LoVo (cell line): ENCODE measurements around the gene ALX4.

Experiments used
- DNase-seq: peaks from one replicate; pipeline ENCODE4 v3.0.0-alpha.2; 2016; ENCODE audit warnings: low spot score

ALX4 gene

DNA sequence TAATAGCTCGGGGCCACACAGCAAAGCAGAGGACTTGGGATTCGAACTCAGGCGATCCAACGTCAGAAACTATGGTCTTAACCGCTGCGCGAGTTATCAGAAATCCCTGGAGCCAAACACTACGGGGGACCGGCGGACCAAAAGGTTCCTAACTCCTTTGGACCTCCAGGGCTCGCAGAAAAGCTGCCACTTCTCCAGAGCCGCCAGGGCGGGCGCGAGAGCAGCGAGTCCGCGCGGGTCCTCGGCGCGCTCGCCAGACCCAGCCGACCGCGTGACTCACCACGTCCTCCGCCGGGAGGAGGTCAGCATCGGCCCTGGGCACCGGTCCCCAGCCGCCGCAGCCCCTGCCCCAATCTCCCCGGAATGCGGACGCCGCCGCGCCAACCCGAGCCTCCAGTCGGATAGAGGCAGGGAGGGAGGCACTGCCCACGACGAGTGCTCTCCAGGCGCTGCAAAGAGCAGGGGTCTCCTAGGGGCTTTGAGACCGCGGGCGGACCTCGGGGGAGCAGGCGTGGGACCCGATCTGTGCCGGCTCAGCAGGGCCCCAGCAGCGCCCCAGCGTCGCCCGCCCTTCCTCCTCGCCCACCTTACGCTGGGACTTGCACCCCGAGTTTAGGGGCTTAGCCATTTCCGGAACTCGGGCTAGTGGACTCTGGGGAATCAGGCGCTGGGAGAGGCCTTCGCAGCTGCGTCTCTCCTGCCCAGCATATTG is 6.2 kb upstream of the ALX4 start:
- DNase-seq: no peak

DNA sequence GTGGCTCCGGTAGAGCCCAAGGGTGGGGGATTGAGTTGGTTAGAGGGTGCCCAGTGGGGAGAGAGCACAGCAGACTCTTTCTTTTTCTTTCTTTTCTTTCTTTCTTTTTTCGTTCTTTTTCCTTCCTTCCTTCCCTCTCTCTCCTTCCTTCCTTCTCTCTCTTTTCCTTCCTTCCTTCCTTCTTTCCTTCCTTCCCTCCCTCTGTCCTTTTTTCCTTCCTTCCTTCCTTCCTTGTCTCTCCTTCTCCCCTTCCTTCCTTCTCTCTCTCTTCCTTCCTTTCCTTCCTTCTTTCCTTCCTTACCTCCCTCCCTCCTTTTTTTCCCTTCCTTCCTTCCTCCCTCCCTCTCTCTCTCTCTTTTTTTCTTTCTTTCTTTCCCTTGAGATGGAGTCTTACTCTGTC is 4.8 kb upstream of the ALX4 start:
- no peak for DNase-seq

DNA sequence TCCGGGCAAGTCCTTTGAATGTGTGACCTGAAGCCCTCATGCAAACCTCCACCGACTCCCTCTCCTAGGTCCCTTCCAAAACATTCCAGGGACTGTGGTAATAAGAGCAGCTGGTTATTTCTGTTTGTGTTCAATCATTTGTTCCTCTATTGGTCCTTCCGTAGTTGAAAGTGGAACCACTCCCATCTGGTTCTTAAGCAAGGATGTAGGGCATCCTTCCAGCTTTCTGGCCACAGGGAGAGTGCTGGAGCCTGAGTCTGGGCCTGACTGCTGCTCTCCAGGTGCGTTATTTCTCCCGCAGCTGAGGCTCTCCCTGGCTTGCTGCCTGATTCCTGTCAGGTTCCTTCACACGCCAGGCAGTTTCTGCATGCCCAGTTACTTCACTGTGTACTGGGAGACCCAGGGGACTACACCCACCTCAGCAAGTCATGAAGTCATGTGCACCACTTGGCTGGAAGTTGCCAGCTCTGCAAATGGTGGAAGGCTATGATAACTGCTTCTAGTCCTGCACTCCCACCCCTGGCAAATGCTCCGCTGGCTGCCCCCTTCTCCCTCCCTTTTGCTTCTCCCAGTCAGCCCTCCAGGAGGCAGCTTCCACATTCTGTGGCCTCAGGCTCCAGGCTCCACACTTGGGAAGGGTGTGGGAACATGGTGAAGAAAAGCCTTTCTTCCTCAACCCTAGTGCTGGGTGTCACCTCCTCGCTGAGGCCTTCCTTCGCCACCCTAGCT is 4.0 kb upstream of the ALX4 start:
- no peak for DNase-seq

DNA sequence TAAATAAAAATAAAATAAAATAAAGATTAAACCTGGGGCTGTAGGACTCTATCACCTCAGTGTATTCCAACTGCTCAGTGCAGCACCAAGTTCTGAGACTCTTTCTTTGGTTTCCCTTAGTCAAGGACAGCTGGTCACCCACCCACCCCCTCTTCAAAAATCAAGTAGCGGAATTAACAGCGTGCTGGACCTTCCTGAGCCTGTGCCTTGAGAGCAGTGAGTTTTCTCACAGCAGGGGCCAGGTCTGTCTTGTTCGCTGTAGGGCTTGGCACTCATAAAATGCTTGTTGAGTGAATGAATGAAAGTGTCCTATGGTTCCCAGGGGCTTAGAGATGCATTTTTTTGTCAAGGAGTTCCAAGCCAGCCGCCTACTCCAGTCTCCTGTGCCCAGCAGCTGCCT is 2.9 kb upstream of the ALX4 start:
- no peak for DNase-seq

DNA sequence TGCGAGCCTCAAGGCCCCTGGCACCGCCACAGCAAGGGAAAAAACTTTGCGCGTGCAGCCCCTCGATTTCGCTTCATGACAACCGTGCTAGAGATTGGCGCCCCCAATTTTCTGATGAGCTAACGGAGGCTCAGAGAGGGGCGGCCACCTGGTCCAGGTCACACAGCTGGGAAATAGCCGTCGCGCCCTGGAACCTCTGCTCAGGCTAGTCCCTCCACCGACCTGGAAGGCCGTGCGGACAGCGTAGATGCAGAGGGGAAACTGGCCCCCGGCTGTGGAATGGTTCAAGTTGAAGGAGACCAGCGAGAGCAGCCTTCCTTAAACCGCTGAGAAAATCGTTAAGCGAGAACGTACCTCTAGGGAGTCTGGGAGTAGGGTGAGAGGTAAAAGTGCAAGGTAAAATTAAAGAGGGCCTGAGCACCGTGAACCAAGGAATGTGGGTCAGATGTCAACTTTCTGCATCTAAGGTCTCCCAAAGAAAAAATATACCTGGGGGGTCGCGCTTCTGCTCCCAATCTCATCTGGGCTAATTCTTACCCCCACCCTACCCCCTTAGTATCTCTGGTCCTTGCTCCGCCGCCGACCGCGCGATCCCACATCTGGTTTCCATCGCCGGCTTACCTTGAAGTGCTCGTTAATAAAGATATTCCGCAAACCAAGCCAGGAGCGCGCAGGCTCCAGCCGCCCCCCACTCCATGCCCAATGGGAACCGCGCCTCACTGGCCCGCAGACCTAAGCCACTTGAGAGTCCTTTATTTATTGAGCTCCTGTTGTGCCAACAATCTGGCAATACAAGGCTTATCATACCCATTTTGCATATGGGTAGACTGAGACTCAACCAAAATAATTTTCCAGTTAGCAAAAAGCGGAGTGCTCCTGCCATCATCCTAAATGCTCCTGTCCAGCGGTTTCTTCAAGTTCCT is 1.7 kb upstream of the ALX4 start:
- DNase-seq: no peak

DNA sequence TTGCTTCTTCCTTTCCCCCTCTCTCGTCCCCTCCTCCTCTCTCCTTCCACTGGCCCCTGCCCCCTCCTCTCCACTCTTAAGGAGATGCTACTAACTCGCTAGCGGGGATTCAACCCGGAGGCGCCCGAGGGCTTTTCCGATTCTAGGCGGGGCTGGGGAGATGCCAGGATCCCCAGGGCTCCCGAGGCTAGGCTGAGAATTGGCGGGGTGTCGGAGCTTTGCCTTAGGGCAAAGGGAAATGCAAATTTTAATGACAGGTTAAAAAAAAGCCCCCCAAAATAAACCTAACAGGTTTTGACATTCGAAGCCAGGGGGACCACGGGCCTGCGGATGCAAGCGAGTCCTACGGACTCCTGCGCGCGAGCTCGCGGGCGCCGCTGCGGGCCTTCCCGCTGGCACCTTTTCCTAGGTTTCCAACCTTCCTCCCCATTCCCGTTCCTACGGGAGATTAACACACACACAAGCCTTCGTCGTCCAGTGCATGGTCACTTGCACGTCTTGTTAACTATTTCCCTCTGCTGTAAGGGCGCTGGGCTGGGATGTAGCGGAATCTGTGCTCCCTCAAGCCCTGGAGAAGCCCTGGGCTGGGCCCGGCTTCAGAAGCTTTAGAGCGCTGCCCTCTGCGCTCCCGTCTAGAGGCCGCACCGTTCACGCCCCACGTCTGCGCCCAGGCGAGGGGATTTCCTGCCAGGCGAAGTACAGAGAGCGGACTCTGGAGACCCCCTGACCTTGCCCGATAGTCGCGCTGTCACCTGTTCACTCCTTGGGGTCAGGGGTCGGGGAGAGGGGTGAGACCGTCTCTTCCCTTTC is 729 bp upstream of the ALX4 start:
- DNase-seq: no peak

DNA sequence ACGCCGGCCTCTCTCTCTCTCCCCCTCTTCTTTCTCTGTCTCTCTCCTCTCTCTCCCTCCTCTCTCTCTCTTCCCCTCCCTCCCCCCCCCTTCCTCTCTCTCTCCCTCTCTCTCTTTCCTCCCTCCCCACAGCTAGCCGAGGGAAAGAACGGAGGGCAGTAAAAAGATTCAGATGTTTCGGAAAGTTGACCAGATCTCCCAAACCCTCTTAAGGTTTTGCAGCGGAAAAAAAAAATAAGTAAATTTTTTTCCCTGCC is 195 bp upstream of the ALX4 start:
- DNase-seq: no peak

DNA sequence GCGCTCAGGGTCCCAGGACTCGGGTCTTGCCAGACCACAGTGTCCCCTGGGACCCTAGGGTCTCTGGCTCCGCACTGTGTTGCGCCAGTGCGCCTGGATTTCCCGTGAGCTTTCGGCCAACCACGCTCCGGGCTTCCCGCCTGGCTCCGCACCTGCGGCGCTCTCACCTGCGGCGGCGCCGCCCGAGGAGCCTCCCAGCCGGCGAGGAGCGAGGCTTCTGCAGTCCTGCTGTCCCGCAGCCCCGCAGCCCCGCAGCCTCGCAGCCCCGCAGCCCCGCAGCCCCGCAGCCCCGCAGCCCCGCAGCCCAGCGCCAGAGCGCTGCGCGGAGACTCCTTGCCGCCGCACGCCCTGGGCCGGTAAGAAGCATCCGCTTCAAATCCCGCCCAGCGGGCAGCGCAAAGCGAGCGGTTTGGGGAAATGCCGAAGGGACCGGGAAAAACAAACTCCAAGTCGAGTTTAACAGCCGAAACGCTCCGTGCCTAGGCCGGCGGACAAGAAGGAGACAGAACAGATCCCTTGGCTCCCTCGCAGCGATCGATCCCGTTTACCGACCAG is 939 bp downstream of the ALX4 start:
- no peak for DNase-seq

DNA sequence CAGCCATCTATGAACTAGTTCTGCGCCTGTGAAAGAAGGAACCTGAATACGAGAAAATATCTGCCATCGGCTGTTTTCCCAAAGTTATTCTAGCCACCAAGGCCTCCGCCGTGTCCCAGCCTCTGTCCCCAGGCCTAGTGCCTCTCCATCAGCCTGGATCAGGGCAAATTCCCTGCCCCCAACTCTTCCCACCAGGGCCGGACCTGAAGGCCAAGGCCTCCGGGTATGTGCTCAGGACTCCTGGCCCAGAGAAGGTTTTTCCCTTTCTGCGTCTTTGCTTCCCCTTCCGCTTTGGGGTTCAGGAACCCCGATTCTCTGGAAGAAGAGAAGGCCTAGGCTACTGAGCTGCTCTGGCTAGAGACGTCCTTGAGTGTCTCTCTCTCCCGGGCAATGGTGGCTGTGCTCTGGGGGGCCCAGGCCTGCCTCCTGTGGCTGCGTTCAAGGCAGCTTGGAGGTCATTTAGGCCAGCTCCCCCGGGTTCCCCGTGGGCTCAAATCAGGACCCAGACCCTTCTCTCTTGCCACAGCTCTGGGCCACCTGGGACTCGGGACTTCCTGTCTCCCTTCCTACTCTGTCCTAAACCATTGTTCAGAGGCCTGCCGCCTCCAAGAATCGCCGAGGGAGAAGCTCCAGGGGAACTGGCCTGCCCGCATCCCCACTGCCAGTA is 1.6 kb downstream of the ALX4 start:
- DNase-seq: no peak

DNA sequence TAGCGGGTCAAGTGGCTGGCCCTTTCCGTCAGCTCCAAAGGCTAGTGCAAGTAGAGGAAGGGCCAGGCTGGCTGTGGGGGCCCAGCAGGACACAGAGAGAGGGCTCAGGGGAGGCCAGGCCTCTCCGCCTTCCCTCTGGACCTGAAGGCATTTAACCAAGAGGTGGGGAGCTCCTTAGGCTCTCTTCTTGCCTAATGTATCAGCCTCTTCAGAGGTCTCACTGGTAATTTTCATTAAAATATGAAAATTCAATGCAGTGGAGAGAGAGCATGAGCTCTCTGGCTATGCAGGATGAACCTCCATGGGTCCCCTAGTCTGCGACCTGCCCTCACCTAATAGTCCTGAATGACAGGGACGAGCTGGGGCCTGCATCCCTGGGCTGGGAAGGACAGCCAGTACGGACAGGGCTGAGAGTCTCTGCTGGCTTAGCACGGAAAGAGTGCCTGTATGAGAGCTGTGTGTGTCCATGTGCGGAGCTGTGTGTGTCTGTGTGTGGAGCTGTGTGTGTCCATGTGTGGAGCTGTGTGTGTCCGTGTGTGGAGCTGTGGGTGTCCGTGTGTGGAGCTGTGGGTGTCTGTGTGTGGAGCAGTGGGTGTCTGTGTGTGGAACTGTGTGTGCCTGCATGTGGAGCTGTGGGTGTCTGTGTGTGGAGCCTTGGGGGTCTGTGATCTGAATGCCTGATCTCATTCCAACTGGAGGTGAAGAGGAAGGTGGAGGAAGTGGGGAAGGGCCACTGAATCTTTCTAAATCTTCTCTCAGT is 2.4 kb downstream of the ALX4 start:
- DNase-seq: no peak

DNA sequence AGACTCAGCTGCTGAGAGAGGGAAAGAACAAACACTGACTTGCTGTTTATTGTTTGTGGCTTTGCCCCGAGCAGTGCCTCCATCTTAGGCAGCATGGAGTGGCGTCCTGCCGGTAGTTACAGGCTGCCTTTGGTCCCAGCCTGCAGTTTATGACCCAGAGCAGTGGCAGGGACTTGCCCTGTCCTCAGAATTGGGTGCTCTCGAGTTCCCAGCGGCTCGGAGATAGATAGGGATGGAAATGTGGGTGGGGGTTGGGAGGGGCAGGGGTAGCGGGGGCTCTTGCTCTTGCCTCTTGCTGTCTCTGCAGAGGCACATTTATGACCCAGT is 3.1 kb downstream of the ALX4 start:
- no peak for DNase-seq

DNA sequence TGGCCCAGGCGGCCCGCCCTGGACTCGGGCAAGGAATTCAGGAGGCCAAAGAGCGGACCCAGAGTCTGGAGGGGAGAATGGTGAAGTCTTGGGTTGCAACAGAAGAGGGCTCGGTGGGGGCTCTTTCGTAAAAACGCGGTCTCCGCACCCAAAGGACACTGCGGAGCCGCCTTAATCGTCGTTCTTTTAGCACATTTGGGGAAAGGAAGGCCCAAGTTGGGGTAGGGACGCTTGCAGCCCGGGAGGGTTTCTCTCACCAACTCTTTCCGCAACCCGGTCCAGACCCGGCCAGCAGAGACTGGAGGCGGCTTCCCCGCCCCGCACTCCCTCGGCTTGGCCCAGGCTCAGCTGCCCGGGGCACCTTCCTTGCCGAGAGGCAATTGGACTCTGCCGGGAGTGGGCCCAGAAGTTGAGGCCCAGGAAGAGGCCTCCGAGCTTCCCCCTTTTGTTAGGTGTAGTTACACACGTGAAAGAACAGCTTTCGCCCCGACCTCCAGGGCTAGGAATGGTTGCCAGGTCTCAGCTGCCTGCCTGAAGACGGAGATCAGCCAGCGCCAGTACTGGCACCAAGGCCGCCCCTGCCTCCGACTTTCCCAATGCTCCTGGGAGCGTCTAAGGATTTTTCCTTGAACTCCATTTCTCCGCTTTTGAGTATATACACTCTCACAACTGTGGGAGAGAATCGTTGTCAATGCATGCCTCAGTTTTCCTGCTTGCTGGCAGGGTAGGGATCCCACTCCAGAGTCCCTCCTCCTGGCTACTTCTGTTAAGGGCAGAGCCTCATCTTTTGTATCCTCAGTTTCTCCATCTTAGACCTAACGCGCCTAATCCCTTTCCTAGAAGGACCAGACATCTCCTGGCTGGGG is 3.7 kb downstream of the ALX4 start:
- no peak for DNase-seq

DNA sequence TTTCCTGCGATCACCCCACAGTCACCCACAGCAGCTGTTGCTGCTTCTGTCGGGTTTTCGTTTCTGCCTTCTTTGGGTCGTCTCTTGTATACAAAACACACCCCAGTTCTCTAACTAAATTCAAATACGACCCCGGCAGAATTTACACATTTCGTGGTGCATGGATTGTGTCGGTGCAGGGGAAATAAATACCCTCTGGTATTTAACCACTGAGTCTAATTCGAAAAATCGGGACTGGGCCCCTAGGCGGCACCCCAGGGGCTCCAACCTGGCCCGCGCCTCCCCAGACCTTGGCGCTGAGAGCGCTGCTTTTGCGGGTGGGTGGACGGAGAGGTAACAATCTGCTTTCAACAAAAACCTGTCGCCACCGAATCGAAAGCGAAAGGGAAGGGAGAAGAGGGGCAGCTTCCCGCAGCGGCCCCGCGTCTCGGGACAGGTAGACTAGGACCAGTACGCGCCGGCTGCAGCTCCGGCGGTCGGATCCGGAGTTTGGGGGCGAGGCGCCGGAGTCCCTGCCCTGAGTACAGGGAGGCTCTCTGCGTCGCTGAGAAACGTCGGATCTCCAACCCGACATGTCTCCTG is 4.4 kb downstream of the ALX4 start:
- peak; percentile 50 for DNase-seq

DNA sequence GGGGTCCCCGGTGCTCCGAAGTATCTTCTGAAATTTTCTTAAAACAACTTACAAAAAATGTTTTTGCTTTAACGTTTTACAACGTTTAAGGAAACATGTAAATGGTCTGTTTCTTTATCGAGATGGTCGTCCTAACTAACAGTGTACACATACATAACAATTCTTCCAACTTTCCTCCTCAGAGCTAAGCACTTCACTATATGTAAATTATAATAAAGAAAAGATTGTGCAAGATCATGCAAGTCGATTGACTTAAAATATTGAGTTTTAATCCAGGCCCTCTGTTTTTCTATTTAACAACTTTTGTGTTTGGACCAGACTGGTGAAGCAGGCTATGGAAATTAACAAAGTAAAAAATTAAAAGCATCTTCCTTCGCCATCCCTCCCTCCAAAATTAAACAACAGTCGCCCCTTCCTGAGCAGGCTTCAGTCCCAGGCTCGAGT is 4.9 kb downstream of the ALX4 start:
- DNase-seq: no peak

DNA sequence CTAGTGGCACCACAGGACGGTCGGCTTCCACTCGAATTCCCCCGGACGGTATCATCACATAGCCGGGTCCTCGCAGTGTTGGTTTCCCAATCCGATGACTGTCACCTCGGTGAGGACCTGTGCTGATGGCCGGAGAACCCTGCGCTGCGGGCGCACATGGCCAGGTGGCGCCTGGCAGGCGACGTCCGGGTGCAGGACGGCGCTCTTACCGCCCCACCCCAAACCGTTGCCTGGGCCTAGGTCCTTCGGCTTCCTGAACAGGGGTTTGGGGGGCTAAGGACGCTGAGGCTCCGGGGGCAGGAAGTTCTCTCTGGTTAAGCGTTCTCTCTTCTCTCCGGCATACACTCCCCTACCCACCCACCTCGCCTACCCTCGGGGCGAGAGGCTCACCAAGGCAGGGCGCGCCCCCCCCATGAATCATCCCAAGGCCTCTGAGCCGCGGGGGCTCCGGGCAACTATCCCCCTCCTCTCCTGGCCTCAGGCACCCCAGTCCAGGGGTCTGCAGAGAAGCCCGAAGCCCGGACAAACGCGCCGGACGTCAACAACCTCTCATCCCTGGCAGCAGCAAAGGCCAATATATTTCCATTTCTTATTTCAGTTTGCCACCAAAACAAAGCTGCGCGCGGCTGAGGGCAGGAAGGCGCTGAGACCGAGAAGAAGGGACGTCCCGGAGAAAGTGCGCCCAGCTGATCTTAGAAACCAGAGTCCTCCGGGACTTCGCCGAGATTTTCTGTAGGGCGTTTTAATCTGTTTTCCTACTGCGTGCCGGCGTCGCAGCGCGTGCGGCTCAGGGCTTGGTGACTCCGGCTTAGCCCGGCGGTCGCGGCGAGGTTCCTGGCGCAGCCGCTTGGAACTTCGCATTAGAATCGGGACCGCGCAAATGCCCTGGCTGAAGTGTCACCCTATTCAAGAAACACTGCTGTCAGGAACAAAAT is 5.6 kb downstream of the ALX4 start:
- no peak for DNase-seq

DNA sequence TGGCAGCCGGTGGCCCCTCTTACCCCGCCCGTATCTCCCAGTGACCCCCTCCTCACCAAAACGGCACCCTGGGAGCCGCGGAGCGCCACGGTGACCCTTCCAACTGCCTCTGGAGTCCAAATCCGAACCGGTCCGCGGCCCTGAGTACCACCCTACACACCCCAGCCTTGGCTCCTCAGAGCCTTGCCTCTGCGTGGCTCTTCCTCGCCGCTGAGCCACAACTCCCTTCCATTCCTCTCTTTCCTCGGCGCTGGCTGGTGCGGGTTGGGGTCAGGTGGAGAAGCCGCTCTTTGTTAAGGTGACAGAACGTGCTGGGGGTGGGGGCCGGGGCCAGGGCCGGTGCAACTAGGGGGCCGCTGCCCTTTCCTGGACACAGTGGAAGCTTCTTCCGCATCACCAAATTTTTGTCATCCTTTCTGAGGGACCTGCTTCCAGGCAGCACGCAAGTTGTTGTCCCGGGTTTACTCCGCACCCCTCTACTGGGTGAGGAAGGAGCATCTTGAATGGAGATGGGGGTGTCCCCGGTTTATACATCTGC is 6.5 kb downstream of the ALX4 start:
- DNase-seq: no peak

DNA sequence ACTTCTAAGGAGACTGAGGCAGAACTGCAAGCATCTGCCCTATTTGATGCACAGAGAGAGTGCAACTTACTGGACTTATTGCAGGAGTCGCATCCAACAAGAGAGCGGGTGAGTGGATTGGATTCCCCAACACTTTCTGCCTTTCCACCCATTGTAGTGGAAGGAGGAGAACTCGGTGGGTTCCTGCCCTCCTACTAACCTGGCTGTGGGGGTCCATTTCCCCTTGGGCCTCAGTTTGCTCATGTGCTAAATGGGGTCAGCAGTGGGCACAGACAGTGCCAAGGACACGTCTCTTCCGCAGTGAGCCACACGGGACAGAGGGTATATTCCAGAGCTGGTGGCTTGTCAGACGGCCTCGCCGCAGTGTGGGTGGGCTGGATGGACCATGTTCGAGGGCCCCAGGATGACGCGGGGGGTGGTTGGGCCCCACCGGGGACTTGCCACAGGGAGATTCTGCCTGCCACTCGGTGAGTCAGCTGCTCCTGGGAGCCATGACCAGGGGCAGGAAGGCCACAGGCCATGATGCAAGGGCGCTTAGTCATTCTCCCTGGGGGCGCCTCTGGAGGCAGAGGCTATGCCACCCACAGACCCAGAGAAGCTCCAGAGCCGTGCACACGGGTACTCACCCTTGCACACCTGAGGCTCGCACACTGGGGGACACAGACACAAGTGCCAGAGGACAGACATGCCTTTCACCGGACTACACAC is 8.2 kb downstream of the ALX4 start:
- DNase-seq: peak; percentile 13
